ENCODE results near the gene TIPRL.
"Not testable (repeated sequence)": the region's sequence is repeated elsewhere in the genome, so short reads cannot be mapped to it uniquely, and the experiment has no call there.

The TIPRL gene

DNA sequence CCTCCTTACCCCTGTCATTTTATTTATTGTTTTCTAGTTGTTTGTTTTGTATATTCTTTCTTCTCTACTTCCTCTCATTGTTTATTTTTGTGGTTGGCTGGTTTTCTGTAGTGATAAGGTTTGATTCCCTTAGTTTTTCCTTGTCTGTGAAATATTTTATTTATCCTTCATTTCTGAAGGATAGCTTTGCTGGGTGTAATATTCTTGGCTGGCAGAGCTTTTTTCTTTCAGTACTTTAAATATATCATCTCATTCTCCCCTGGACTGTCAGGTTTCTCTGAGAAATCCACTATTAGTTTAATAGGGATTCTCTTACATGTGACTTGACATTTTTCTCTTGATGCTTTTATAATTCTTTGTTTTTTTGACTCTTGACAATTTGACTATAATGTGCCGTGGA, 18.8 kb upstream of the TIPRL start:
- DNase-seq, result no peak

- DNase-seq, result no peak
Observed at GRCh38 chr1:168161459-168161858, 17.3 kb upstream of the TIPRL start.

DNA sequence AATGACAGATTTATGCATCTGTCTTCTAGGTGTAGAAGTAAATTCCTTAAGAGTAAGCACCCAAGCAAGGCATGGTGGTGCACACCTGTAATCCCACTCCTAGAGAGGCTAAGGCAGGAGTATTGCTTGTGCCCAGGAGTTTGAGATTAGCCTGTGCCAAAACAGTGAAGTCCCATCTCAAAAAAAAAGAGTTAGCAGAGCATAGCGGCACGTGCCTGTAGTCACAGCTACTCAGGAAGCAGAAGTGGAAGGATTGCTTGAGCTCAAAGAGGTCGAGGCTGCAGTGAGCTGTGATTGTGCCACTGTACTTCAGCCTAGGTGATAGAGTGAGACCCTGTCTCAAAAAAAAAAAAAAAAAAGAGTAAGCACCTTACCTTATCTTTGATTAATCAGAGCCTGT, 15.1 kb upstream of the TIPRL start:
- no peak for DNase-seq

DNA sequence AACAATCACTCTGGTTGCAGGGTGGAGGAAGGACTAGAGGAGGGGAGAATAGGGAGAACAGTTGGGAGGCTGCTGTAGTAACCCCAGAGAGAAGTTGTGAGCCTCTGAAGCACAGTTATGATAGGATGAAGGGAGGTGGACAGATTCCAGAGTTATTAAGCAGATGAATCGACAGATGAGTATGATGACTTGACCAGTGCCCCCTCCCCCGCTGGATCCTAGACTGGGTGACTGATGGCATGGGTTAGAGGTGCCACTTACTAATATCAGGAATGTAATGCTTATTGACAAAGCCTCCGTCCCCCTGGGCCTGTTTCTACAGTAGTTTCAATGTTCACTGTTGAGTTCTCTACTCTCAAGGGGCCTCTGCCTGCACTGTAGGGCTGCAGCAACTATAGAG, 14.0 kb upstream of the TIPRL start:
- no peak for DNase-seq

DNA sequence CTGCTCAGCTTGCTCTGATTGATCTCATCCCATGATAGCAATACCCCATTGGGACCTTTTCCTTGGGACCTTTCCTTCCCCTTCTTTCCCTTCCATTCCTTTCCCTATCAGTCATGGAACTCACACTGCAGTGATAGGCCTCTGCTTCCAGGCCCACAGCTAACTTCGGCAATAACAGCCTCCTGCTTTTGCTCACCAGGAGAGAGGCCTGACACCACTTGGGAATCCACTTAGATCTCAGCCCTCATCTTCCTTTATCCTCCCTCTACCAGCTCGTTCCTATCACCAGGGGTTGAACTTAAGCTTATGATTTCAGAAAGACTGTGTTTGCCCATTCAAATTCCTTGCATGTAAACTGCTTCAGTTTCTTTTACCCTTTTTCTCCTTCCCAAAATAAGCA, 11.0 kb upstream of the TIPRL start:
- DNase-seq, result no peak

GRCh38 chr1:168170564-168171508, 7.9 kb upstream of the TIPRL start:
- no peak for DNase-seq

- DNase-seq, result no peak
Observed at GRCh38 chr1:168172250-168172915, 6.4 kb upstream of the TIPRL start.

DNA sequence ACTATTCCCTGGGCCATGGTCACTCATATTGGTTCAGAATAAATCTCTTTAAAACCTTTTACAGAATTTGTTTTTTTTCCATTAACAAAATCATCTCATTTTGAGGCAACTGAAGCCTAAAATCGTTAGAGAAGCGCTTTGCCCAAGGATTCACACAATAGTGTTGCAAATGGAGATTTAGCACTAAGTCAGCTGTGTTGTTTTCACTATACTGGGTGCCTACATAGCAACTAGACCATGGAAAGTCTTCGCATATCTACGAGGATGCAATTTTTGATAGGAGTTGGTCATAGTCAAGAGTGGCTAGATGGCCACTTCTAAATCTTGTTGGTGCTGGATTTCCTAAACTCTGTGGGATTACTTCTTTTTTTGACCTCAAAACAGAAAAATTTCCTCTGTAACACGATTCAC, 530 bp upstream of the TIPRL start:
- no peak for DNase-seq

- peak; percentile 13 for DNase-seq
Observed at GRCh38 chr1:168179438-168180147, 831 bp downstream of the TIPRL start.

GRCh38 chr1:168180148-168180524, 1.4 kb downstream of the TIPRL start:
- DNase-seq, result no peak

- not testable (repeated sequence) for DNase-seq
Observed at GRCh38 chr1:168181063-168181720, 2.4 kb downstream of the TIPRL start.

- no peak for DNase-seq
Observed at GRCh38 chr1:168187177-168187576, 8.4 kb downstream of the TIPRL start.

DNA sequence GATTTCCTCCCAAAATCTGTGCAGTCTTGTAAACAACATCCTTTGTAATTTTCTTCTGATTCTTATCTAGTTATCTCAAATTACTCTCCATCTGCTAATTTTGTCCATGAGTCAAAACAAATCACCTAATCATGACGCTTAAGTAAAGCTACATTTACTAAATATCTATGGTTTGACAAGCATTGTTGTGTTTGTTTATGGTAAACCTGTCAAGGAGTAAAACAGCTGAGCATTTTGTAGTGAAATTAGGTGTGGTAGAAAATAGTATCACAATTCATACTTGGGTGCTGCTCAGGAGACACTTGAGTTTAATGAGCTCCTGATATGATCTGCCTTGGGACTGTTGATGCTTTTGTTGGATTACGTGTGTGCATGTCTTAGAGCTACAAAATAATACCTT, 11.6 kb downstream of the TIPRL start:
- DNase-seq, result no peak

GRCh38 chr1:168195199-168196135, 16.7 kb downstream of the TIPRL start:
- DNase-seq, result no peak

- DNase-seq, result no peak
Observed at GRCh38 chr1:168199056-168199455, 20.3 kb downstream of the TIPRL start.

GRCh38 chr1:168202941-168203654, 24.3 kb downstream of the TIPRL start:
- no peak for DNase-seq

DNA sequence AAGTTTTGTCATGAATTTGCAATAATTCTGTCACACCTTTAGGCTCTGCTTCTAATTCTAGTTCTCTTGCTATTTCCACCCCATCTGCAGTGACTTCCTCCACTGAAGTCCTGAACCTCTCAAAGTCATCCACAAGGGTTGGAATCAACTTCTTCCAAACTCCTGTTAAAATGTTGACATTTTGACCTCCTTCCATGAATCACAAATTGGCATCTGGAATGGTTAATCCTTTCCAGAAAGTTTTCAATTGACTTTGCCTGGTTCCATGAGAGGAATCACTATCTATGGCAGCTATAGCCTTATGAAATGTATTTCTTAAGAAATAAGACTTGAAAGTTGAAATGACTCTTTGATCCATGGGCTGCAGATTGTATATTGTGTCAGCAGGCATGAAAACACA, 27.3 kb downstream of the TIPRL start:
- DNase-seq, result no peak

- not testable (repeated sequence) for DNase-seq
Observed at GRCh38 chr1:168207673-168208072, 28.9 kb downstream of the TIPRL start.

- DNase-seq, result no peak
Observed at GRCh38 chr1:168210312-168210711, 31.6 kb downstream of the TIPRL start.

DNA sequence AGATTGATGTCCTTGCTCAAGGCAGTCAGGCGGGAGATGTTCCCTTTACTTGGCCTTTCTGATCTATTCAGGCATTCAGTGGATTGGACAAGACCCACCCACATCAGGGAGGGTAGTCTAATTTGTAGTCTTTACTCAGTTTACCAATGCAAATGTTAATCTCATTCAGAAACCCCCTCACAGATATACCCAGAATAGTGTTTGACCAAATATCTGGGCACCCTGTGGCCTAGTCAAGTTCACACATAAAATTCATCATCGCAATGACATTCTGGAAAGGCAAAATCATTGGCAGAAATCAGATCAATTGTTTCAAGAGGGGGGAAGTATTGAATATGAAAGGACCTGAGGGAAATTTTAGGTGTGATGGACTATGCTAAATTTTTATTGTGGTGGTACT, 34.6 kb downstream of the TIPRL start:
- DNase-seq, result no peak

- no peak for DNase-seq
Observed at GRCh38 chr1:168216171-168216570, 37.4 kb downstream of the TIPRL start.

Data from CD4-positive, alpha-beta T cell treated with Interleukin-10 for 1 hour (primary cell).